Neuronal stem cell (in vitro differentiated cells): Measurements from ENCODE around the gene JMJD6.
"Not testable (repeated sequence)": the region's sequence is repeated elsewhere in the genome, so short reads cannot be mapped to it uniquely, and the experiment has no call there.

Experiments used
- DNase-seq: peaks from one replicate; pipeline ENCODE4 v3.0.0-alpha.2; 2013; ENCODE audit warnings: low spot score
- H2AFZ ChIP-seq: one replicate; pipeline ENCODE4 v1.6.1; 2013; ENCODE audit warnings: mild to moderate bottlenecking, low read length, inconsistent platforms
- H2AK5ac ChIP-seq: 2 replicates; pipeline ENCODE4 v1.6.1; 2013; ENCODE audit warnings: low read depth, mild to moderate bottlenecking, inconsistent platforms, low read length, moderate library complexity, mixed read lengths
- H2BK120ac ChIP-seq: 2 replicates; pipeline ENCODE4 v1.6.1; 2013; ENCODE audit warnings: low read depth, mild to moderate bottlenecking, inconsistent platforms, low read length, moderate library complexity, mixed read lengths
- H2BK12ac ChIP-seq: one replicate; pipeline ENCODE4 v1.6.1; 2013; ENCODE audit warnings: low read length, inconsistent platforms
- H2BK15ac ChIP-seq: 2 replicates; pipeline ENCODE4 v1.6.1; 2013; ENCODE audit warnings: mild to moderate bottlenecking, low read length, inconsistent platforms, mixed read lengths
- H2BK5ac ChIP-seq: one replicate; pipeline ENCODE4 v1.6.1; 2013; ENCODE audit warnings: inconsistent platforms, mild to moderate bottlenecking, low read length, moderate library complexity
- H3K14ac ChIP-seq: one replicate; pipeline ENCODE4 v1.6.1; 2013; ENCODE audit warnings: low read length, inconsistent platforms
- H3K18ac ChIP-seq: 2 replicates; pipeline ENCODE4 v1.6.1; 2013; ENCODE audit warnings: low read length, inconsistent platforms
- H3K23ac ChIP-seq: 2 replicates; pipeline ENCODE4 v1.6.1; 2013; ENCODE audit warnings: low read depth, mild to moderate bottlenecking, mixed read lengths, low read length, inconsistent platforms; ENCODE audit not compliant: poor library complexity
- H3K27ac ChIP-seq: replicated peaks from 3 replicates; pipeline ENCODE4 v1.5.1; 2013; ENCODE audit warnings: low read length, inconsistent platforms
- H3K27me3 ChIP-seq, 3 experiments: 2 replicates each; pipeline ENCODE4 v1.6.1; 2013; ENCODE audit warnings: low read length in 3 of 3, mild to moderate bottlenecking in 2 of 3, inconsistent platforms in 1 of 3, low read depth in 1 of 3, mixed read lengths in 1 of 3, moderate library complexity in 1 of 3; ENCODE audit not compliant: control insufficient read depth in 3 of 3, insufficient read depth in 3 of 3
- H3K36me3 ChIP-seq, 2 donors: replicated peaks in 1 of 2; 2 replicates each; pipeline ENCODE4 v1.6.1; 2013; ENCODE audit warnings: low read length in 2 of 2; ENCODE audit not compliant: control insufficient read depth in 2 of 2, insufficient read depth in 2 of 2
- H3K4ac ChIP-seq: 2 replicates; pipeline ENCODE4 v1.6.1; 2013; ENCODE audit warnings: inconsistent platforms, mild to moderate bottlenecking, low read length, moderate library complexity
- H3K4me1 ChIP-seq, 2 donors: 1 replicate in 1 of 2; 2 replicates in 1 of 2; pipeline ENCODE4 v1.6.1; 2013; ENCODE audit warnings: low read length in 2 of 2, low read depth in 1 of 2; ENCODE audit not compliant: control insufficient read depth in 2 of 2, insufficient read depth in 1 of 2
- H3K4me2 ChIP-seq: one replicate; pipeline ENCODE4 v1.6.1; 2013; ENCODE audit warnings: mild to moderate bottlenecking, low read length, inconsistent platforms; ENCODE audit not compliant: insufficient read depth, poor library complexity, severe bottlenecking
- H3K4me3 ChIP-seq, 2 donors: 2 replicates each; pipeline ENCODE4 v1.5.1; 2013; ENCODE audit warnings: low read length in 2 of 2, mild to moderate bottlenecking in 2 of 2, inconsistent platforms in 1 of 2, moderate library complexity in 1 of 2
- H3K79me1 ChIP-seq: one replicate; pipeline ENCODE4 v1.6.1; 2013; ENCODE audit warnings: low read depth, mild to moderate bottlenecking, inconsistent platforms, low read length, moderate library complexity
- H3K9ac ChIP-seq: one replicate; pipeline ENCODE4 v1.6.1; 2013; ENCODE audit warnings: mild to moderate bottlenecking, low read depth, low read length, inconsistent platforms; ENCODE audit not compliant: poor library complexity
- H3K9me3 ChIP-seq, 2 donors: replicated peaks in 1 of 2; 2 replicates each; pipeline versions ENCODE3 to v1.6.1; 2013; ENCODE audit warnings: low read length in 2 of 2, mild to moderate bottlenecking in 2 of 2, inconsistent platforms in 1 of 2, low read depth in 1 of 2, mixed read lengths in 1 of 2, moderate library complexity in 1 of 2; ENCODE audit not compliant: control insufficient read depth in 2 of 2, insufficient read depth in 1 of 2
- H4K8ac ChIP-seq: one replicate; pipeline ENCODE4 v1.6.1; 2013; ENCODE audit warnings: low read depth, mild to moderate bottlenecking, inconsistent platforms, low read length, moderate library complexity
- H4K91ac ChIP-seq: one replicate; pipeline ENCODE4 v1.6.1; 2013; ENCODE audit warnings: low read length, low read depth, mild to moderate bottlenecking, inconsistent platforms; ENCODE audit not compliant: poor library complexity
- WGBS, 2 donors: extraction: QIAGEN DNeasy Blood & Tissue Kit; methylation state at CpG; one replicate each; pipeline ENCODE4 v1.1.7; 2013; ENCODE audit warnings: missing lambda C conversion rate in 2 of 2, mixed read lengths in 1 of 2; ENCODE audit not compliant: insufficient read length in 2 of 2, insufficient replicate concordance in 1 of 2; ENCODE audit errors: extremely low coverage in 2 of 2; 5-methylcytosine and 5-hydroxymethylcytosine counted together

Gene JMJD6

DNA sequence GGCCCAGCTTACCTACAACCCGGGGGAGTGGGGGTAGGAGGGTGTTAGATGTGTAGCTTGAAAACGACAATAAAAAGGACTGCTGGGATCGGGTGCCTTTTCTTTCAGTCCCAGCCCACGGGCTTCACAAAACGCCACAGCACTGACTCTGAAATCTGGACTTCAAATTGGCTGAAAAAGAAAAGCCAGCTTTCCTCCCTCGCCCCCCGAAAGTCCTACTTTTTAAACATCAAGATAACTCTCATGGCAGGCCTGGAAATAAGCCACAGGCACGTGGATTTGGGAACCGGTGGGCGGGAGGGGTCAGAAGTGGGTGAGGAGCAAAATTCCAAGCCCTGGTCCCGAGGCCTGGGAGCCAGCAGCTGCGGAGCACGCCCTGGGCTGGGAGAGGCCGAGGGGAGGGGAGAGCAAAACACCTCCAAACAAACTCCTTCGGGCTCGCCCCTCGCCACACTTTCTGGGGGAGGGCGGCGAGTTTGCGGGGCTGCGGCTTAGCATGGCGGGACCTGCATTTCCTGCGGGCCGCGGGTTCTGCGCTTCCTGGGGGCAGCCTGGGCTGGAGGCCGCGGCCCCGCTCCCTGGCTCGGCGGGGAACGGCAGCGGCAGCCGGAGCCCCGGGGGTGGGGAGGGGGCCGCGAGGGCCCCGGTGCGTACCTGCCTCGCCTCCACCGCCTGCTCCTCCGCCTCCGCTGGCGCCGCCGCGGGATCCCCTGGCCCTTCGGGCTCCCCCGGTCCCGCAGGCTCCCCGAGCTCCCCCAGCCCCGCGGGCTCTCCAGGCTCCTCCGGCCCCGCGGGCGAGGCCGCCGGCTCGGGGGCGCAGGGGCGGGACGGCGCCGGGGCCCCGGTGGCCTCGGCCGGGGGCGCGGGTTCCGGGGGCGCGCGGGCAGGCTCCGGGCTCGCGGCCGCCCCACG lies 16.2 kb downstream of the JMJD6 start:
- H3K14ac ChIP-seq, H4K8ac ChIP-seq, H4K91ac ChIP-seq, H3K79me1 ChIP-seq, H2BK5ac ChIP-seq, H3K27me3 ChIP-seq, DNase-seq, H2BK12ac ChIP-seq, H3K9me3 ChIP-seq: not testable (repeated sequence)
- H3K18ac ChIP-seq: peak overlapping the region; percentile 94
- H3K23ac ChIP-seq: peak overlapping the region; percentile 1
- H2AK5ac ChIP-seq: peak overlapping the region; percentile 87
- H3K4me2 ChIP-seq: peak overlapping the region; percentile 74
- H3K4me1 ChIP-seq: peaks cover 25% of the 10 kb centered on the region in 2 donors
- H3K36me3 ChIP-seq: peaks cover 0 to 12% of the 10 kb centered on the region in 2 donors
- H3K27ac ChIP-seq: peak overlapping the region; percentile 52
- WGBS, 2 donors: no CpG with 5 or more reads among the region's 79 CpGs
- H3K9ac ChIP-seq: peak overlapping the region; percentile 86
- H2BK120ac ChIP-seq: peak overlapping the region; percentile 29
- peak overlapping the region; percentile 85 for H2AFZ ChIP-seq
- peak overlapping the region; percentile 18 for H3K4ac ChIP-seq
- peak overlapping the region; percentile 67 to 86 for H3K4me3 ChIP-seq
- H2BK15ac ChIP-seq: peak overlapping the region; percentile 61

DNA sequence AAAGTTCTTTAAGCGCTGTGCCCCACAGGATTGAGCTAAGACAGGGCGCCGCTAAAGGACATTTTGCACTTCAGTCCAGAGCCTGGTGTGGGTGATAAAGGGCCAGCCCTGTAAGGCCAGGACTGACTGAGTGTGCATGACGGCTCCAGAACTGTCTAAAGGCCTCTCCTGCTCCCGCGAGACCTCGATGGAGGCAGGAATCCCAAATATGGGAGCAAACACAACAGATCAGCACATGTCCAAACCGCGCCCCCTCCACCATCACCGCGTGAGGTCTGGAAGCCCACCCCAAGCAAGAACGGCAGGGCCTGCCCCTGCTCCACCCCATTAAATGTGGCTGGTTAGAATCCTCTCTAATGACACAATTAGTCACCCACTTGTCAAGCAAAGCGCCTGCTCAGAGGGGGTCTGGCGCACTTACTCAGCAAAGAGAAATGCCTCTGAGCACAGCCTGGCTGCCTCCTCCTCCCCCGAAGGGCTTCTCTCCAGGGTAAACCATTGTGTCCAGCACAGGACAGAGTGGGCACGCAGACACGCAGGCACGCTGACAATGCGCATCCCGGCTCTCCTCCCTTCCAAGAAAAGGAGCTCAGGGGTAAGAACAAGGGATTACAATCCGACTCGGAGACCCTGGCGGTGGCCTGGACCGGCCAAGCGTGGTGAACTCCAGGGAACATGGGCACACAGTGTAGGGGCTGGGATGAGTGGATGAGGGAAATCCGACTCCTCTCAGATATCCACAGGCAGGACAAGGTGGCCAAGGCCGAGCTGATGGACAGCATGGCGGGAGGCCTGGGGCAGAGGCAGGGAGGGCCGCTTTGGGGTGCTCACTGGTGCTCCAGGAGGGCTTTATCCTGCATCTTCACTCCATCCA lies 17.1 kb downstream of the JMJD6 start:
- H4K8ac ChIP-seq: no peak overlapping the region
- peak overlapping the region; percentile 67 to 86 for H3K4me3 ChIP-seq
- H3K79me1 ChIP-seq: peaks cover 6% of the 10 kb centered on the region
- H3K27me3 ChIP-seq: no peaks in the 10 kb centered on the region
- peaks cover 25% of the 10 kb centered on the region in 2 donors for H3K4me1 ChIP-seq
- H3K36me3 ChIP-seq: peaks cover 0 to 9% of the 10 kb centered on the region in 2 donors
- no CpG with 5 or more reads among the region's 29 CpGs for WGBS, 2 donors
- peak overlapping the region; percentile 85 for H2AFZ ChIP-seq
- H3K9me3 ChIP-seq: peaks cover 0 to 3% of the 10 kb centered on the region in 2 donors
- H3K18ac ChIP-seq: peak overlapping the region; percentile 87
- peak overlapping the region; percentile 10 for H3K14ac ChIP-seq
- peak overlapping the region; percentile 74 for H3K4me2 ChIP-seq
- peak overlapping the region; percentile 18 for H3K4ac ChIP-seq
- DNase-seq: peak; percentile 78
- no peak overlapping the region for H4K91ac ChIP-seq
- peak overlapping the region; percentile 61 for H2BK15ac ChIP-seq
- H2BK120ac ChIP-seq: peak overlapping the region; percentile 29
- peak overlapping the region; percentile 62 for H2BK5ac ChIP-seq
- no peak overlapping the region for H2BK12ac ChIP-seq
- H3K27ac ChIP-seq: peak overlapping the region; percentile 82
- H3K23ac ChIP-seq: peak overlapping the region; percentile 1
- peak overlapping the region; percentile 86 for H3K9ac ChIP-seq
- peak overlapping the region; percentile 94 for H2AK5ac ChIP-seq

- Histone ChIP-seq H3K9ac (no peak overlapping the region), H2BK12ac (peak overlapping the region; percentile 51), H3K18ac (peak overlapping the region; percentile 61), H3K4ac (no peak overlapping the region), H3K79me1 (peaks cover 6% of the 10 kb centered on the region), H3K23ac (no peak overlapping the region), H2AK5ac (peak overlapping the region; percentile 94), H2BK15ac (peak overlapping the region; percentile 41), H2BK120ac (peak overlapping the region; percentile 16), H3K27me3 (no peaks in the 10 kb centered on the region), H3K36me3 (no peaks in the 10 kb centered on the region), H4K8ac (no peak overlapping the region), H3K4me3 (no peak overlapping the region), H2BK5ac (peak overlapping the region; percentile 62), H3K9me3 (peaks cover 0 to 3% of the 10 kb centered on the region in 2 donors), H3K4me2 (peak overlapping the region; percentile 38), H3K14ac (no peak overlapping the region), H4K91ac (no peak overlapping the region), H3K27ac (peak overlapping the region; percentile 82), H2AFZ (no peak overlapping the region), H3K4me1 (peaks cover 25% of the 10 kb centered on the region in 2 donors)
- WGBS, 2 donors: no CpG with 5 or more reads among the region's 14 CpGs
- peak; percentile 72 for DNase-seq
Observed at GRCh38 chr17:76707985-76708807, 18.2 kb downstream of the JMJD6 start.
